Activated CD4-positive, alpha-beta T cell treated with anti-CD3 and anti-CD28 coated beads, Interleukin-2, amount 50 U/mL, for 4 hours (primary cell): Measurements from ENCODE around the gene BTBD6.

Experiments
- DNase-seq, 2 experiments: peaks; one replicate each; pipeline ENCODE4 v3.0.0-alpha.2; 2020

BTBD6 gene

GRCh38 chr14:105241641-105242040 lies 6.7 kb upstream of the BTBD6 start:
- DNase-seq, result no peak

GRCh38 chr14:105244334-105244733 lies 4.0 kb upstream of the BTBD6 start:
- no peak for DNase-seq

GRCh38 chr14:105247026-105247425 lies 1.3 kb upstream of the BTBD6 start:
- no peak for DNase-seq

DNA sequence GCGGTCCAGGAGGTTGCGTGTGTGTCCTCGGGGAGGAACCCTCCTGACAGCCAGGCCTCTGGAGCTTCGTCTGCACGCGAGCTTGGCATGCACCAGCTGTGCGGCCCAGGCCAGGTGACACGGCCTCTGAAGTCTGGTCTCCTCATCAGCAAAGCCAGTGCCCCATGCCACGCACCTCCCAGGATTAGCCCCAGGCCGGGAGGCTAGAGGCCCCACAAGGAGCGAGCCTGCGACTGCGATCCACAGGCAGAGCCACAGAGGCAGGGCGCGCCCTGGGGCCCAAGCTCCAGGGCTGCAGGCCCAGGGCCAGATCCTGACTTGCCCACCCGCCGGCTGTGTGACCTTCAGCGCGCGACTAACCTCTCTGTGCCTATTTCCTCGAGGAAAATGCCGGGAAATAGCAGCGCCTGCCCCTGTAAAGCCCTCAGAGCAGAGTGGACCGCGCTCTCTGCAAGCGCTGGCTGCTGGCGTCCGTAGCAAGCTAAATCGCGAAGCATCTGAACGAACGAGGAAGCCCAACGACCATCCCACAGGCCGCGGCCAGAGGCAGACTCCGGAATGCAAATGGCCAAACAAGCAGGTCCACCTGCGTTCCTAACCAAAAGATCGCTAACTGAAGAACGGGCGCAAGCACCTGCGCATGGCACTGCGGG lies 492 bp upstream of the BTBD6 start:
- DNase-seq, result no peak

DNA sequence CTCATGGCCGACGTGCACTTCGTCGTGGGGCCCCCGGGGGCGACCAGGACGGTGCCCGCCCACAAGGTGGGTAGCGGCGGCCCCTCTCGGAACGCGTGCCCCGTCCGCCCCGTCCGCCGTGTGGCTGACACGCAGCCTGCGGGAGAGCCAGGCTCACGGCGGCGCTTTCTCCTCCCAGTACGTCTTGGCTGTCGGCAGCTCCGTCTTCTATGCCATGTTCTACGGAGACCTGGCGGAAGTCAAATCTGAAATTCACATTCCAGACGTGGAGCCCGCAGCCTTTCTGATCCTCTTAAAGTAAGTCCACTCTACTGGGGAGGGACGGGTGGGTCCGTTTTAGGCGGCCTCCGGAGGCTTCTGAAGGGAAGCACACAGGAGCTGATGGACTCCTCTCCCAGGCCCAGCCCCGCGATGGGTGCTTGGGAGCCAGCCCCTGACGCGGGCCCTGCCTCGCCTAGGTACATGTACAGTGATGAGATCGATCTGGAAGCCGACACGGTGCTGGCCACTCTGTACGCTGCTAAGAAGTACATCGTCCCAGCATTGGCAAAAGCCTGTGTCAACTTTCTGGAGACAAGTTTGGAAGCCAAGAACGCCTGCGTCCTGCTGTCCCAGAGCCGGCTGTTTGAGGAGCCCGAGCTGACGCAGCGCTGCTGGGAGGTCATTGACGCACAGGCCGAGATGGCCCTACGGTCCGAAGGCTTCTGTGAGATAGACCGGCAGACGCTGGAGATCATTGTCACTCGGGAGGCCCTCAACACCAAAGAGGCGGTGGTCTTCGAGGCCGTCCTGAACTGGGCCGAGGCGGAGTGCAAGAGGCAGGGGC lies 1.1 kb downstream of the BTBD6 start:
- DNase-seq, result no peak

- DNase-seq, result no peak
Observed at GRCh38 chr14:105250008-105250366, 1.7 kb downstream of the BTBD6 start.

DNA sequence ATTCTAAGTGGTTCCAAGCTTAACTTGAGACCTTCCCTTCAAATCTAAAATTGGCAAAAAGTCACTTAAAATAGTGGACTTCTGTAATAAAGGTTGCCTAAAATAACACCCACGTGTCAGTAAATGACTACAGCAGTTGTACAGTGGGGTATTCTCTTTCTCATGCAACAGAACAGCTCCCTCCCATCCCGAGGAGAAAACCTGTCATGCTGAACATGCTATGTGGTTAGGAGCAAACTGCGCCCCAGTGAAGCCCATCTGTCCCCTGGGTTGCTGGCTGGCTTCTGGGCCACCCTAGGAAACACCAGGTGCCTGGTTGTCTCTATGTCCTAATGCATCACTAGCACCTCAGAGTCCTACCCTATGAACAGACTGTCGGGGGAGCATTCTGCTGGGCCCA lies 2.7 kb downstream of the BTBD6 start:
- no peak for DNase-seq

- DNase-seq, result no peak
Observed at GRCh38 chr14:105251920-105252319, 3.6 kb downstream of the BTBD6 start.

- DNase-seq, result no peak
Observed at GRCh38 chr14:105252552-105253328, 4.4 kb downstream of the BTBD6 start.

GRCh38 chr14:105253329-105253682 lies 5.0 kb downstream of the BTBD6 start:
- DNase-seq, result no peak

DNA sequence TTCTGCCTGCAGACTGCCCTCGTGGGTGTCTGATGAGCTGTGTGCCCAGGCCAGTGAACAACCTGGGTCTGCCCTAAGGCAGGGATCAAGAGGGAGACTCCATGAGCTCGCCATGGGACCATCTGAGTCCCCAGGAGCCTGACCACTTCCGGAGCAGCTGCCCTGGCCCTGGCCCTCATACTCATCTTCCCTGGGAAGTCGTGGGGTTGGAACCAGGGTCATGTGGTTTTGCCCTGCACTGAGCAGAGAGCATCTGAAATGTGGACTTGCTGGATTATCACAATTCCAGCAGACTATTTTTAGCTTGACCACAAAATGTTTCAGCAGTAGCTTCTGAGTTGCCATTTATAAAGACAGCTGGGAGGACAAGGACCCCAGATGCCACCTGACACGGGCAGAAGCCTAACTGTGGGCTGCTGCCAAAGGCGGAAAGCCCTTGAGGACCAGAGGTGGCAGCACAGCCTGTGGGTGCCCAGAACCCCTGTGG lies 6.7 kb downstream of the BTBD6 start:
- DNase-seq, result no peak

DNA sequence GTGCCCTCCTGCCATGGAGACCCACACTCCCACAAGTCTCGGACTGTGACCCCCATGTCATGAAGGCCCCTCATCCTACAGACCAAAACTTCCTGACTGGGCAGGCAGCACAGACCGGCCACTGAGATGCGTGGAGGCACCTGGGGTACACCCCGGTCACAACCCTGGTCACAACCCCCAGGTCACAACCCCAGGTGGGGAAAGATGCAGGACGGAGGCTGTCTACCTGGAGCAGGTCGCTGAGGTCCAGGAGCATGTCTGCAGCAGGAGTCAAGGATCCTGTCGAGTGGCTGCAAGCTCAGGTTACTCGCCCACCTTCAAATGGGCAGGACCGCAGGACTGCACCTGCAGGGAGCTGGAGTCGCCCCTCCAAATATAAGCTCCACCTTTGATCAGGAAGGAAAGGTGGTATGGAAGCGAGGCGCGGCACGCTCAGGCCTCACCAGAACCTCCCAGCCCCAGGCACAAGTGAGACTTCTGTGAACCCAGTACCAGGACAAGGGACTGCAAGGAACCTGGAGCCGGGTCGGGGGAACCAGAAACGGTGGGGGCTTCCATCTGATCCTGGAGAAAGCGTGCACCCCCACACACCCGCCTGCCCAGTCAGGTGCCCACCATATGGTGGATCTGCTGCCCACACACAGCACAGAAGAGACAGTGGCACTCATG lies 8.1 kb downstream of the BTBD6 start:
- DNase-seq, result no peak

DNA sequence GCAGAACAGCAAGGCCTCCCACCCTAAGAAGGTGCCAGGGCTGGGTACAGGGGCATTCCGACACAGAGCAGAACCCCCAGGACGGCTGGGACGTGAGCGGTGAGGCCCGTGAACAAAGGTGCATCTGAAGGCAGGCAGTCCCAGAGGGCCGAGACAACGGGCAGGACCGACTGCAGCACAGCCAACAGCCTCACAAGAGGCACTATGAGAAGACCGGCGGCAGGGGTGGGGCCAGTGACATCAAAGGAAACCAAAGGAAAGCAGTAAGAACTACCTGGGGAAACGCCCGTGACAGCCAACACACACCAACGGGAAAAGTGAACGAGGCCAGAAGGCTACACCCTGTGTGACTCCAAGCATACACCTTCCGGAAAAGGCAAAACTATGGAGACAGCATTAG lies 9.1 kb downstream of the BTBD6 start:
- DNase-seq, result peak in 1 of 2 experiments; percentile 19

DNA sequence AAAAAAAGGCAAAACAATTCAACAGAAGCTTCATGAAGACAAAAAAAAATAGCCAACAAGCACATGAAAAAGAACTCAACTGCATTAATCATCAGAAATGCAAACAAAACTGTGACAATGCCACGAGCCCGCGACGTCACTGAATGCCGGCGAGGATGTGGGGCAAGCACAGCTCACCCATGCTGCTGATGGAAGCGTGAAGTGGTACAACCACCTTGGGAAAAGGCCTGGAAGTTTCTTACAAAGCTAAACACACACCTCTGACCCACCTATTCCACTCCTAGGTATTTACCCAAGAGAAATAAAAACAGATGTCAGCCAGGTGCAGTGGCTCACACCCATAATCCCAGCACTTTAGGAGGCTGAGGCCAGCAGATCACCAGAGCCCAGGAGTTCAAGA lies 10.5 kb downstream of the BTBD6 start:
- DNase-seq, result no peak

DNA sequence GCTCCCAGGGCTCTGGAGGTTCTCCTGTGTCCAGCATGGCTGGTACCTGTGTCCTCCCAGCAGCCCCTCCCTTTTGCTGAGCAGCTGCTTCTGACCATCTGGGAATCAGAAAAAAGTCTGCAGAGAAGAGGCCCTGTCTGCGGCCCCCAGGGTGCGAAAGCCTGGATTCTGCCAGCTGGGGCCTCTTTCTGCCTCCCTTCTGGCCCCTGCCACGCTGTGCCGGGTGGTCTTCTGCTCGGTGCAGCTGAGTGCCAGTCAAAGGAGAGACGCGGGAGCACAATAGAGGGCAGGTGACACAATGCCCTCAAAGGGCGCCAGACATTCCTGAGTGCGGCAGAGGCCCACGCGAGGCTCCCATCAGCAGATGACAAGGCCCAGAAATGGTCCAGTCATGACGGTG lies 12.6 kb downstream of the BTBD6 start:
- DNase-seq, result no peak

GRCh38 chr14:105261781-105262180 lies 13.4 kb downstream of the BTBD6 start:
- DNase-seq, result no peak

DNA sequence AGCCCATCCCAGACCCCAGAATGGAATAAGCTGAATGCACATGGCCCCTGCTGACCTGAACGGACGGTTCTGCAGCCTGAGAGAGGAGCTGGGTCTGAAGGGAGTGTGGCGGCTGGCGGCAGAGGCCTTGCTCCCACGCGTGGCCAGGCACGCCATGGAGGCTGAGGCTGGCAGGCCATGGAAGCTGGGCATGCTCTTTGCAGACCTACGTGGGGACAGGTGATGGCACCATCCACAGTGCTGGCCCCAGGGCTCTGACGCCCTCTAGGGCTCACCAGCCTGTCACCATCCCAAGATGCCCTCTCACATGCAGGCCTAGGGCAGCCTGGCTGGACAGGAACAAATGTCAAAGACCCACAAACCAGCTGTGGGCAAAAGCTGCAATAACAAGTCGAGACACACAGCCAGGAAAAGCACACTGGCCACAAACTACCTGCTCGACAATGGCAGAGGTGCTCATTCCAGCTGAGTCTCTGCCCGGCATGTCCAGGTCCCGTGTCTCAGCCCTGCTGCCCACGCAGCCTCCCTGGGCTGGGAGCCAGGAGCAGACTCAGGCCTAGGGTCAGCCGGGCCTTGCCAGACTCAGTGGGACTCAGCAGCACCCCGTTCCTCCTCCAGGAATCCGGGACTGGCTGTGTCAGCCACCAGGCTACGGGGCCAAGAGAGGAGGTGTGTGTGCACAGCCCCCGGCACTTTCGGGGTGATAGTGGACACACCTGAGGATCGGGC lies 19.7 kb downstream of the BTBD6 start:
- DNase-seq, result no peak

DNA sequence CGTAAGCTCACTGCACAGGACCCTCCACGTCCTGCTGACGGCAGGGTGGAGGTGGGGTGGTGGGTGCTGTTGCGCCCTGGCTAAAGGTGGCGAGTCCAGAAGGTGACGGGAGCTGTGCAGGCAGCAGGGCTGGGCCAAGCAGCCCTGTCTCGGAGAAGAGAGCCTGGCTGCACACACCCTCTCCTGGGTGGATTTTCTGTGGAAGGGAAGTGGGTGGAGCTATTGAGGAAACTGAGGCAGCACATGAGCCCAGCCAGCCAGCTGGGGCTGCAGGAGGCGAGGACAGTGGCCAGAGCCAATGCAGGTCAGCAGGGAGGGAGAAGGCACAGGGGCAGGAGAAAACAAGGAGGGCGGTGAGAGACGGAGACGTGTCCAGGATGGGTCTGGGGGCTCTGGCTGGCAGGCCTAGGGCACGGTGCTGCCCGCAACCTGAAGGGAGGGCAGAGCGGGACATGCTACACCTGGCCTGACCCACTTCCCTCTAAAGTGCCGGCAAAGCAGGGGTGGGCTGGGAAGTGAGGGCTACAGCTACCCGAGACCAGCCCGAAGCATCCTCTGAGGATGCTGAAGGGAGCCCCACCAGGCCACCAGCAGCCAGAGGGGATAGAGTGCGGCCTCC lies 20.5 kb downstream of the BTBD6 start:
- DNase-seq, result no peak

DNA sequence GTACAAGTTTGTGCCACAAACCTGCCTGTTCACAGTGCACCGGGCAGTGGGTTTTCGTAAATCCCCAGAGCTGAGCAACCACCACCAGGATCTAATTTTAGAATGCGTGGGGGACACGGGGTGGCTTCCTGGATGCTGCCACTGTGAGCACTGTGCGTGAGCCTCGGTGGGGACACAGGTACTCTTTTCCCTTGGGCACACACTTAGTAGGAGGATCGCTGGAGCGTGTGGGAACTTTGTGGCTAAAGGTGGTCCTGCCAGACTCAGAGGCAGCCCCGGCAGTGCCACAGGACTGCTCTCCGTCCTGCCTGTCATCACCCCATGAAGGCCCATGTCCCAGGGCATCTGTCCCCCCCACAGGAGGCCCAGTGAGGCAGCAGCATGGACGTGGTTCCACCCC lies 21.1 kb downstream of the BTBD6 start:
- no peak for DNase-seq

DNA sequence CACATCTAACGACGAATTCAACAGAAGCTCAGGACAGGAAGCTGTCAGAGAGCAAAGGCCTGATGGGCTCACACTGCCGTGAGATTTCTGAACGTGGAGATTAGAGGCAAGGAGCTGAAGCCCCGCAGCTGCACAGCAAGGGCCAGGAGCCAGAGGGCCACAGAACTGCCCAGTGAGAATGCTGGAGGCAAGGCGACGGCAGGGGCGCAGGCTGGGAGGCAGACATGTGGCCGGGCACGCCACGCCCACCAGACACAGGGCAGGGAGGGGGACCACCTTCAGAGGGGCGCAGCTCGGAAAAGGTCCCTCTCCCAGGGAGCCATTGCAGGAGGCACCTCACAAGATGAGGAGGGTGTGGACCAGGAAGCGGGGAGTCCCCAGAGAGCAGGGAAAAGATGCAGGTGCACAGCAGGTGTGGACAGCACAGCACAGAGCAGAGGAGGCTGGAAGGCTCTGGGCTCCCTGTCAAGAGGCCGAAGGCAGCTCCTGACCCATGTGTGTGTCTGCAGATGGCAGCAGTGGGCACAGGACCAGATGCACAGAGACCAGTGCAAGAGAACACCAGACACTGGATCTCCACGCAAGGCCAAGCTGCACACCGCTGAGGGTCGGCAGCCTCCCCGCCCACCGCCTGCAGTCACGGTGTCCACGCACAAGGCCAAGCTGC lies 23.0 kb downstream of the BTBD6 start:
- DNase-seq, result no peak

DNA sequence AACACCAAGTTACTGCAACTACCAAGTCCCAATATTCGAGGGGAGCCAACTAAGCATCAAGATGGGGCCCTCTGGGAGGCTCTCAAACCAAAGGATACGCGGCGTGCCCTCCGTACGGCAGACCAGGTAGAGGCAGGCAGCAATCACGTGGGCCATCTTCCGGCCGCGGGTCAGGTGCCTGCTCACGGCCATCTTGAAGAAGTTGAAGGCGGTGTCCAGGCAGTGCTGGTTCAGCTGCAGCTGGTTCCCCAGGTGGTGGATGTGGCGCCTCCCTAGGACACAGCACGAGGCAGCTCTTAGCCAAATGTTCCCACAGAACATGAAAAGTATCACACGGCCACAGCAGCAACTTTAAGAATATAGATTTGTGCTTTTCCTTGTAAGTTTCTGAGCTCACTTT lies 24.3 kb downstream of the BTBD6 start:
- no peak for DNase-seq

DNA sequence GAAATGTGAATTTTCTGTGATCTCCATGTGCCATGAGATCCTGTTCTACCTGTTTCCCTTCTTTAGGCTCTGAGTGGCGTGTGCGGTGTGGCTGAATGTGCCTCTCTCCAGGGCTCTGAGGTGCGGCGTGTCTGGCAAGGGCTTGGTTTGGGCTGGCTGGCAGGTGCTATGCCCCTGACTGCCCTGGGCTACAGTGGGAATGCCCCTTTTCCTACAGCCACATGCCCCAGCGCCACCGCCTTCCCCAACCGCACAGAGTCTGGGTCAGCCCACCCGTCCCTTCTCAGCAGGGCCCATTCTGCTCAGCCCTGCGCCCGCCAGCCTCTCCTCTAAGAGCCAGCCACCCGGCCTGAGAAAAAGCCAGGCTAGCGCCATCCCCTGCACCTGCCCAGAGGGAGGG lies 24.7 kb downstream of the BTBD6 start:
- no peak for DNase-seq
